Mesenchymal stem cell (in vitro differentiated cells and primary cell): ENCODE results near the gene MBLAC2.

ENCODE experiments used
- DNase-seq: peaks from one replicate; pipeline ENCODE4 v3.0.0-alpha.2; 2013
- H2AFZ ChIP-seq: one replicate; pipeline ENCODE4 v1.6.1; 2013; ENCODE audit warnings: low read depth, mild to moderate bottlenecking, control low read depth, inconsistent platforms, low read length, moderate library complexity
- H2AK5ac ChIP-seq: 2 replicates; pipeline ENCODE4 v1.6.1; 2013; ENCODE audit warnings: low read length, moderate library complexity, mild to moderate bottlenecking, inconsistent platforms; ENCODE audit not compliant: severe bottlenecking
- H2BK120ac ChIP-seq: one replicate; pipeline ENCODE4 v1.6.1; 2013; ENCODE audit warnings: low read depth, mild to moderate bottlenecking, inconsistent platforms, low read length, moderate library complexity
- H2BK12ac ChIP-seq, 2 experiments: one replicate each; pipeline ENCODE4 v1.6.1; 2013; ENCODE audit warnings: inconsistent platforms in 2 of 2, low read length in 2 of 2, mild to moderate bottlenecking in 2 of 2, moderate library complexity in 2 of 2, control low read depth in 1 of 2
- H2BK15ac ChIP-seq: one replicate; pipeline ENCODE4 v1.6.1; 2013; ENCODE audit warnings: mild to moderate bottlenecking, low read depth, inconsistent platforms; ENCODE audit not compliant: poor library complexity, severe bottlenecking
- H2BK5ac ChIP-seq: 2 replicates; pipeline ENCODE4 v1.6.1; 2013; ENCODE audit warnings: low read depth, mild to moderate bottlenecking, low read length, control low read depth, inconsistent platforms; ENCODE audit not compliant: poor library complexity, severe bottlenecking
- H3K14ac ChIP-seq, 2 experiments: one replicate each; pipeline ENCODE4 v1.6.1; 2013; ENCODE audit warnings: inconsistent platforms in 2 of 2, low read length in 2 of 2, control low read depth in 1 of 2, mild to moderate bottlenecking in 1 of 2, moderate library complexity in 1 of 2
- H3K18ac ChIP-seq, 2 experiments: one replicate each; pipeline ENCODE4 v1.6.1; 2013; ENCODE audit warnings: inconsistent platforms in 2 of 2, low read length in 2 of 2, control low read depth in 1 of 2, low read depth in 1 of 2, mild to moderate bottlenecking in 1 of 2
- H3K23ac ChIP-seq, 2 experiments: one replicate each; pipeline ENCODE4 v1.6.1; 2013; ENCODE audit warnings: inconsistent platforms in 2 of 2, low read length in 2 of 2, mild to moderate bottlenecking in 2 of 2, moderate library complexity in 2 of 2, control low read depth in 1 of 2
- H3K27ac ChIP-seq: 2 replicates; pipeline ENCODE4 v1.5.1; 2013; ENCODE audit warnings: mild to moderate bottlenecking, moderate library complexity, low read length, control low read depth, inconsistent platforms; ENCODE audit not compliant: poor library complexity, severe bottlenecking
- H3K27me3 ChIP-seq, 2 experiments: 2 replicates each; pipeline versions ENCODE4 v1.6.1 to v1.7.0; 2013; ENCODE audit warnings: low read length in 2 of 2, mild to moderate bottlenecking in 2 of 2, moderate library complexity in 2 of 2, control low read depth in 1 of 2, inconsistent platforms in 1 of 2; ENCODE audit not compliant: control insufficient read depth in 1 of 2, insufficient read depth in 1 of 2
- H3K36me3 ChIP-seq, 2 experiments: 2 replicates each; pipeline versions ENCODE4 v1.6.1 to v1.7.0; 2013; ENCODE audit warnings: low read length in 2 of 2, control low read depth in 1 of 2, inconsistent platforms in 1 of 2, low read depth in 1 of 2, mild to moderate bottlenecking in 1 of 2; ENCODE audit not compliant: insufficient read depth in 2 of 2, control insufficient read depth in 1 of 2
- H3K4ac ChIP-seq, 2 experiments: one replicate each; pipeline ENCODE4 v1.6.1; 2013; ENCODE audit warnings: inconsistent platforms in 2 of 2, low read length in 2 of 2, mild to moderate bottlenecking in 2 of 2, moderate library complexity in 2 of 2, control low read depth in 1 of 2, low read depth in 1 of 2
- H3K4me1 ChIP-seq: 2 replicates; pipeline ENCODE4 v1.6.1; 2013; ENCODE audit warnings: low read depth, low read length, control low read depth; ENCODE audit not compliant: control insufficient read depth, insufficient read depth
- H3K4me2 ChIP-seq: 2 replicates; pipeline ENCODE4 v1.6.1; 2013; ENCODE audit warnings: low read length, mild to moderate bottlenecking, inconsistent platforms; ENCODE audit not compliant: poor library complexity, severe bottlenecking
- H3K4me3 ChIP-seq, 2 experiments: 2 replicates each; pipeline versions ENCODE4 v1.5.1 to v1.7.0; 2013; ENCODE audit warnings: low read length in 2 of 2, mild to moderate bottlenecking in 2 of 2, control low read depth in 1 of 2, low read depth in 1 of 2; ENCODE audit not compliant: insufficient read depth in 1 of 2
- H3K79me1 ChIP-seq: replicated peaks from 2 replicates; pipeline ENCODE4 v1.6.1; 2013; ENCODE audit warnings: mild to moderate bottlenecking, control low read depth, low read length, inconsistent platforms; ENCODE audit not compliant: poor library complexity, severe bottlenecking
- H3K9ac ChIP-seq: 2 replicates; pipeline ENCODE4 v1.7.0; 2013; ENCODE audit warnings: mild to moderate bottlenecking, low read length, moderate library complexity
- H3K9me3 ChIP-seq: 2 replicates; pipeline ENCODE4 v1.7.0; 2013; ENCODE audit warnings: mild to moderate bottlenecking, low read length; ENCODE audit not compliant: control insufficient read depth
- H4K8ac ChIP-seq: one replicate; pipeline ENCODE4 v1.6.1; 2013; ENCODE audit warnings: inconsistent platforms, mild to moderate bottlenecking, low read length, moderate library complexity
- H4K91ac ChIP-seq: one replicate; pipeline ENCODE4 v1.6.1; 2013; ENCODE audit warnings: mild to moderate bottlenecking, low read length, inconsistent platforms
- WGBS: methylation state at CpG from one replicate; pipeline ENCODE4 v1.1.7; 2013; ENCODE audit warnings: mixed read lengths; 5-methylcytosine and 5-hydroxymethylcytosine counted together

MBLAC2 gene

DNA sequence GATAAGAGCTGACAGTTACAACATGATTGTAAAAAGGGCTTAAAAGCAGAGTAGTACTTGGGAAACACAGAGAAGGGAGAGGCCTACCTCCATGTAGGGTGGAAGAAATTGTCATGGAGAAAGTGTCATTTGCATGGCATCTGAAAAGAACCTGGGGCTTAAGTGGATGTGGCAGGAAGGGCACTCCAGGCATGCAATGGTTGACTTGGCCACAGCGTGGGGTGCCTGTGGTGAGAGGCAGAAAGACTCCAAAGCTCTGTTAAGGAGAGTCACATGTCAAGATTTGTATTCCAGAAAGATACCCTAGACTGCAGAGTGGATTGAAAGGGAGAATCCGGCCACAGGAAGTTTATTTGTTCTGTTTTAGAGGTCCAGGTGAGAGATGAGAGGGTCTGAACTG is 2.5 kb upstream of the MBLAC2 start:
- Histone ChIP-seq H2BK5ac (no peak overlapping the region), H3K4me2 (no peak overlapping the region), H3K27me3 (no peaks in the 10 kb centered on the region), H3K4me1 (peaks cover 9% of the 10 kb centered on the region), H2AK5ac (no peak overlapping the region), H3K14ac (no peak overlapping the region), H2BK12ac (no peak overlapping the region), H2BK120ac (no peak overlapping the region), H3K4me3 (peak overlapping the region in 1 of 2 experiments; percentile 40), H3K4ac (no peak overlapping the region), H3K23ac (no peak overlapping the region), H3K9ac (peak overlapping the region; percentile 75), H2AFZ (peak overlapping the region; percentile 37), H3K79me1 (peaks cover 10% of the 10 kb centered on the region), H4K91ac (no peak overlapping the region), H3K18ac (no peak overlapping the region), H3K36me3 (no peaks in the 10 kb centered on the region), H4K8ac (peak overlapping the region; percentile 8), H3K27ac (peak overlapping the region; percentile 31), H2BK15ac (no peak overlapping the region), H3K9me3 (no peaks in the 10 kb centered on the region)
- 58% methylated on average over 2 of the region's 2 CpGs for WGBS
- DNase-seq = peak; percentile 21

DNA sequence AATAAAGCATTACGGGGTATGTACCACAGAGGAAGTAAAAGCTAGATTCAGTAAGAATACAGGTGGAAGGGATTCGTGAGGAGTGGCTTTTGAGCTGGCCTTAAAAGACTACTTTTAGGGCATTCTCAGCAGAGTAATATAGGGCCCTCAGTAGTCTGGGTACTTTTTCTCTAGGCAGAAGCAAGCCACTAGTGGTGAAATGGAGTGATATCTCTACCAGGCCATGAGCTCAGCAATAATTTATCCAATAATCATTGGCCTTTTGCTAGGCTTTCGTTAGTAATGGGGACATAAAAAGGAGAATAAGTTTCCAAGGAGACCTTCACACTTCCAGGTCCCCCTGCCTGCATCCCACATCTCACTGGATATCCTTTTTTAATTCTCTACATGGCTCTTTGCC is 1.8 kb upstream of the MBLAC2 start:
- H3K4me3 ChIP-seq = no peak overlapping the region
- WGBS = 78% methylated on average over 3 of the region's 3 CpGs
- H3K4ac ChIP-seq = no peak overlapping the region
- H3K27ac ChIP-seq = no peak overlapping the region
- H3K14ac ChIP-seq = no peak overlapping the region
- H3K79me1 ChIP-seq = peaks cover 14% of the 10 kb centered on the region
- no peak overlapping the region for H2AK5ac ChIP-seq
- H2BK5ac ChIP-seq = no peak overlapping the region
- no peaks in the 10 kb centered on the region for H3K36me3 ChIP-seq
- H3K9ac ChIP-seq = no peak overlapping the region
- no peaks in the 10 kb centered on the region for H3K9me3 ChIP-seq
- H3K23ac ChIP-seq = no peak overlapping the region
- DNase-seq = peak; percentile 14
- peaks cover 9% of the 10 kb centered on the region for H3K4me1 ChIP-seq
- H4K8ac ChIP-seq = no peak overlapping the region
- no peak overlapping the region for H2BK12ac ChIP-seq
- H3K4me2 ChIP-seq = no peak overlapping the region
- no peak overlapping the region for H4K91ac ChIP-seq
- no peak overlapping the region for H2BK120ac ChIP-seq
- H3K27me3 ChIP-seq = no peaks in the 10 kb centered on the region
- no peak overlapping the region for H3K18ac ChIP-seq
- H2AFZ ChIP-seq = no peak overlapping the region
- H2BK15ac ChIP-seq = no peak overlapping the region

DNA sequence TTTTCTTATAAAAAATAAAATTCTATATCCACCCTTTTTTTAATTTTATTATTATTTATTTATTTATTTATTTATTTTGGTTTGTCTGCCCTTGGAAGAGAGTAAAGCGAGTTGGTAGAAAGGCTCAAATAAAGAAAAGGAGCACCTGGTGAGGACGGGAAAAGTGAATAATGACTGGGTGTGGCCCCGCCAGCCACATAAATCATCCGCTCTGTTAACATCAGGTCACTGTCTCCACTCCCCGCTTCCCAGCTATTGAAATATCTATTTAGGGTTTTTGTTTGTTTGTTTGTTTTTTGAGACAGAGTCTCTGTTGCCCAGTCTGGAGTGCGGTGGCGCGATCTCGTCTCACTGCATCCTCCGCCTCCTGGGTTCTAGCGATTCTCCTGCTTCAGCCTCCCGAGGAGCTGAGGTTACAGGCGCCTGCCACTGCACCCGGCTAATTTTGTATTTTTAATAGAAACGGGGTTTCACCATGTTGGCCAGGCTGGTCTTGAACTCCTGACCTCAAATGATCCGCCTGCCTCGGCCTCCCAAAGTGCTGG is 937 bp upstream of the MBLAC2 start:
- Histone ChIP-seq H3K9me3 (no peaks in the 10 kb centered on the region), H3K9ac (peak overlapping the region; percentile 87), H4K8ac (no peak overlapping the region), H2AK5ac (no peak overlapping the region), H2BK5ac (no peak overlapping the region), H3K27ac (no peak overlapping the region), H3K18ac (peak overlapping the region in 1 of 2 experiments; percentile 29), H3K4me3 (peak overlapping the region in 1 of 2 experiments; percentile 97), H2AFZ (no peak overlapping the region), H3K79me1 (peaks cover 19% of the 10 kb centered on the region), H2BK12ac (no peak overlapping the region), H3K27me3 (no peaks in the 10 kb centered on the region), H3K23ac (no peak overlapping the region), H4K91ac (no peak overlapping the region), H2BK120ac (no peak overlapping the region), H3K14ac (no peak overlapping the region), H3K4me2 (peak overlapping the region; percentile 67), H2BK15ac (no peak overlapping the region), H3K36me3 (no peaks in the 10 kb centered on the region), H3K4me1 (peaks cover 9% of the 10 kb centered on the region), H3K4ac (no peak overlapping the region)
- no peak for DNase-seq
- 41% methylated on average over 14 of the region's 17 CpGs for WGBS

DNA sequence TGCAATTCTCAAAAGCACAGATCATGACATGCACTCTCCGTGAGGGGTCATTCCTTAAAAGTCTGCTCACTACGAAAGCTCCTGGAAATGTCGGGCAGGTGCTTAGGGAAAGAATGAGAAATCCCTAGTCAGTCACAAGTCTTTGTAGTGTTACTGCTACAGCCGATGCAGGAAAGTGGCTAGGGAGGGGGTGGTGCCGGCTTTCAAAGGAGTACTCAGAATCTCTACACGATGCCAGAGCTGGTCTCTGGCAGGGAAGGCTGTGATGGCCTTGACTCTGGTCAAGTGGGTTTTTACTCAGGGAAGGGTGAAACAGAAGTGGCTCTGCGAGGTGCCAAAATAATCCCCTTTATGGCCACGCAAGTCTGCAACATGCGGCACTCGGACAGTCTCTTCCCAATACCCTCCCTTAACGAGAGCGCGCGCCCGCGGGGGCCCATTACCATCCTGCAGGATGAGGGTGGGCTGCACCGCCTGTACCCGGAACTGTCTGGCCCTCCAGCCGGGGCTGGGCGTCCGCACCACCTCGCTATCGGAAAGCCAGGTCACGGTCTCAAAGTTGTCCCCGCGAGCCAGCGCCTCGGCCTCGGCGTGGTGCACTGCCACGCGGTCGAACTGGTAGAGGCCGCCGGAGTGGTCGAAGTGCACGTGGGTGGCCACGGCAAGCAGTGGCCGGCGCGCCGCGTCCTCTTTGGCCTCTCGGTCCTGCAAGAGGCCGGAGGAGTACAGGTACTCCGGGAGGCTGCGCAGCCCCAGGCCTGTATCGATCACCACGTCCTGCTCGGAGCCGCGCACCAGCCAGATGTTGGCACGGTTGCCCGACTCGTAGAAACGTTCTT is 956 bp downstream of the MBLAC2 start:
- peak; percentile 73 for DNase-seq
- H2AFZ ChIP-seq = peak overlapping the region; percentile 92

More for the DNA sequence above, 956 bp downstream of the MBLAC2 start:
- WGBS = under 1% methylated on average over 55 of the region's 56 CpGs
- Histone ChIP-seq H3K36me3 (no peaks in the 10 kb centered on the region), H3K79me1 (peaks cover 22% of the 10 kb centered on the region), H3K4ac (peak overlapping the region; percentile 3 to 41), H3K27me3 (no peaks in the 10 kb centered on the region), H3K23ac (peak overlapping the region in 1 of 2 experiments; percentile 48), H3K14ac (peak overlapping the region in 1 of 2 experiments; percentile 92), H3K9ac (peak overlapping the region; percentile 87), H3K18ac (peak overlapping the region; percentile 38 to 67), H2BK5ac (no peak overlapping the region), H4K91ac (no peak overlapping the region), H2BK120ac (no peak overlapping the region), H4K8ac (peak overlapping the region; percentile 14), H3K4me1 (peaks cover 9% of the 10 kb centered on the region), H3K4me3 (peak overlapping the region; percentile 90 to 97), H2BK12ac (peak overlapping the region in 1 of 2 experiments; percentile 15), H2AK5ac (no peak overlapping the region), H3K4me2 (peak overlapping the region; percentile 85), H3K9me3 (no peaks in the 10 kb centered on the region), H2BK15ac (no peak overlapping the region), H3K27ac (peak overlapping the region; percentile 35)
